GM12878 (cell line): Measurements from ENCODE around the gene RYK. TPM values are rescaled to one million over a fixed set of nuclear protein-coding genes. Genes with fewer than 3 reads are reported as not detected.

Source experiments
- ATAC-seq: fragments of 200-7000 bp; cut with Tn5 transposase; 3 replicates; pipeline ENCODE4 v1.9.1; 2020; ENCODE audit warnings: mild to moderate bottlenecking, moderate library complexity
- BruUV-seq: library from RNA; stranded (reverse); fragments of 400-500 nt; replicated peaks from 2 replicates; lab custom pipeline; 2021; lab: Mats Ljungman, UMichigan
- CTCF ChIA-PET: fragments of 300-600 bp; sonication (Branson Sonifier 250); formaldehyde crosslinking; extraction: SDS; loops from one replicate; lab custom pipeline; 2021; ENCODE audit warnings: inconsistent platforms; lab: Yijun Ruan, JAX
- POLR2A ChIA-PET: fragments of 350-600 bp; formaldehyde crosslinking; extraction: SDS; loops from one replicate; lab custom pipeline; 2021; ENCODE audit warnings: inconsistent platforms; lab: Charles Lee
- RAD21 ChIA-PET: fragments of 300-600 bp; sonication (Branson Sonifier 250); formaldehyde crosslinking; loops from one replicate; lab custom pipeline; 2023; ENCODE audit warnings: antibody characterized with exemption; ENCODE audit not compliant: unreplicated experiment; lab: Charles Lee
- SMC1A ChIA-PET: fragments of 300-600 bp; sonication (Branson Sonifier 250); formaldehyde crosslinking; loops from one replicate; lab custom pipeline; 2023; ENCODE audit not compliant: unreplicated experiment, uncharacterized antibody; lab: Charles Lee
- DNase-seq: peaks from one replicate; pipeline ENCODE4 v3.0.0-alpha.2; 2011; ENCODE audit warnings: low read depth, low spot score
- FAIRE-seq: peaks from 3 replicates; lab custom pipeline; 2011; peaks lifted over from hg19 to GRCh38; lab: Jason Lieb, UNC
- H2AFZ ChIP-seq: 2 replicates; pipeline ENCODE4 v1.6.0; 2011; ENCODE audit warnings: low read depth, low read length, control low read depth; ENCODE audit not compliant: control insufficient read depth
- H3K27ac ChIP-seq: 2 replicates; pipeline ENCODE4 v1.5.1; 2011; ENCODE audit warnings: control low read depth; ENCODE audit not compliant: control insufficient read depth, insufficient read depth
- H3K27me3 ChIP-seq, 2 experiments: replicated peaks in 1 of 2; 2 replicates each; pipeline versions ENCODE4 v1.6.0 to v1.6.1; 2011; ENCODE audit warnings: low read length in 1 of 2; ENCODE audit not compliant: control insufficient read depth in 2 of 2, insufficient read depth in 2 of 2
- H3K36me3 ChIP-seq, 2 experiments: 2 replicates each; pipeline ENCODE4 v1.5.1; 2011; ENCODE audit warnings: low read length in 1 of 2; ENCODE audit not compliant: control insufficient read depth in 2 of 2, insufficient read depth in 2 of 2
- H3K4me1 ChIP-seq: 2 replicates; pipeline ENCODE4 v1.6.1; 2011; ENCODE audit warnings: mild to moderate bottlenecking, low read length, moderate library complexity, mixed read lengths; ENCODE audit not compliant: control insufficient read depth, insufficient read depth
- H3K4me2 ChIP-seq: 2 replicates; pipeline ENCODE4 v1.6.0; 2011; ENCODE audit warnings: control low read depth; ENCODE audit not compliant: control insufficient read depth, insufficient read depth
- H3K4me3 ChIP-seq: fragments of 200-600 bp; sonication (generic); 2 replicates; pipeline ENCODE4 v1.5.1; 2016
- H3K79me2 ChIP-seq: 2 replicates; pipeline ENCODE4 v1.6.0; 2011; ENCODE audit warnings: low read length; ENCODE audit not compliant: control insufficient read depth, insufficient read depth
- H3K9ac ChIP-seq: 2 replicates; pipeline ENCODE4 v1.8.0; 2011; ENCODE audit warnings: low read length, control low read depth, mixed read lengths; ENCODE audit not compliant: control insufficient read depth, insufficient read depth
- H3K9me3 ChIP-seq: replicated peaks from 3 replicates; pipeline ENCODE4 v1.5.1; 2011; ENCODE audit warnings: mild to moderate bottlenecking, low read length; ENCODE audit not compliant: control insufficient read depth, insufficient read depth
- H4K20me1 ChIP-seq: 2 replicates; pipeline ENCODE4 v1.6.0; 2011; ENCODE audit not compliant: control insufficient read depth, insufficient read depth
- BRCA1 ChIP-seq: IDR thresholded peaks from 2 replicates; pipeline ENCODE4 v1.6.1; 2011; ENCODE audit warnings: low read depth, low read length, improper control_type of control experiment
- CBX5 ChIP-seq: sonication (generic); IDR thresholded peaks from 2 replicates; pipeline ENCODE4 v1.6.1; 2016; ENCODE audit warnings: low read depth, moderate library complexity, mild to moderate bottlenecking, inconsistent platforms
- KAT2A ChIP-seq: conservative IDR thresholded peaks from 2 replicates; pipeline ENCODE4 v1.6.1; 2011; ENCODE audit warnings: low read depth, low read length; ENCODE audit not compliant: control insufficient read depth
- MYB ChIP-seq: fragments of 150-350 bp; IDR thresholded peaks from 2 replicates; pipeline ENCODE4 v1.6.1; 2014; ENCODE audit warnings: mild to moderate bottlenecking, low read depth, low read length, borderline replicate concordance
- NBN ChIP-seq: fragments of 450-650 bp; IDR thresholded peaks from 2 replicates; pipeline ENCODE4 v1.6.1; 2016
- NR2C1 ChIP-seq: fragments of 450-650 bp; IDR thresholded peaks from 2 replicates; pipeline ENCODE4 v1.6.1; 2017; ENCODE audit warnings: antibody characterized with exemption, mild to moderate bottlenecking, moderate library complexity
- PAX8 ChIP-seq: fragments of 450-650 bp; IDR thresholded peaks from 2 replicates; pipeline ENCODE4 v1.6.1; 2017; ENCODE audit warnings: mild to moderate bottlenecking, moderate library complexity
- RELA ChIP-seq: fragments of 450-650 bp; IDR thresholded peaks from 2 replicates; pipeline ENCODE4 v1.8.0; 2014; ENCODE audit warnings: borderline replicate concordance; ENCODE audit not compliant: partially characterized antibody
- RUNX3 ChIP-seq: IDR thresholded peaks from 2 replicates; pipeline ENCODE4 v1.6.1; 2012; ENCODE audit warnings: low read length, inconsistent platforms
- SREBF2 ChIP-seq: IDR thresholded peaks from 2 replicates; pipeline ENCODE4 v1.6.1; 2012; ENCODE audit warnings: mild to moderate bottlenecking, low read length
- STAT1 ChIP-seq: fragments of 450-650 bp; conservative IDR thresholded peaks from 2 replicates; pipeline ENCODE4 v1.6.1; 2014; ENCODE audit warnings: antibody characterized with exemption, mild to moderate bottlenecking
- ZBTB33 ChIP-seq: fragments of 450-650 bp; IDR thresholded peaks from 2 replicates; pipeline ENCODE4 v1.6.1; 2017; ENCODE audit warnings: mild to moderate bottlenecking
- WGBS: methylation state at CpG from one replicate; pipeline ENCODE4 v1.1.6; 2016; ENCODE audit warnings: low lambda C conversion rate; ENCODE audit not compliant: insufficient replicate concordance, insufficient coverage; ENCODE audit errors: missing lambda C conversion rate; 5-methylcytosine and 5-hydroxymethylcytosine counted together
- in situ Hi-C: fragments of 300-500 bp; cut with MboI; formaldehyde crosslinking; loops from 9 replicates; pipeline ENCODE4 v1.14.3; 2018; ENCODE audit warnings: mixed read lengths
- intact Hi-C: fragments of 100-400 bp; cut with micrococcal nuclease; formaldehyde crosslinking; loops from one replicate; pipeline ENCODE4 v1.14.2; 2022; ENCODE audit not compliant: unreplicated experiment
- polyA plus RNA-seq, 11 experiments: library from polyadenylated mRNA; depleted of rRNA in 4 of 11; unstranded in 6 of 11; stranded (reverse) in 5 of 11; fragments of >200 nt; fragmentation: Nextera tagmentation in 4 of 11; fragmentation: Illumina TruSeq in 1 of 11; extraction: Ambion mirVana in 4 of 11; extraction: Trizol in 1 of 11; gene quantifications; 1 replicate in 1 of 11; 2 replicates in 10 of 11; pipeline versions ENCODE4 v1.2.1 to v1.2.3, GENCODE V29; 2011 to 2016; ENCODE audit warnings: inconsistent platforms in 2 of 11, missing spikeins in 2 of 11, low read depth in 1 of 11
- total RNA-seq, 4 experiments: library from RNA; depleted of rRNA in 3 of 4; stranded (reverse); fragments of >200 nt in 3 of 4; fragmentation: Illumina TruSeq in 1 of 4; extraction: Trizol in 1 of 4; gene quantifications; 2 replicates each; pipeline versions ENCODE4 v1.2.1 to v1.2.3, GENCODE V29; 2013 to 2021
- TF ChIP-seq, protein P1 (sequence below): fragments of 450-650 bp; conservative IDR thresholded peaks from 2 replicates; pipeline ENCODE4 v1.6.1; 2017; ENCODE audit warnings: mild to moderate bottlenecking, moderate library complexity

Gene RYK
- total and polyA plus RNA-seq, 10 of the 15 experiments (the other 5 are each of a cell fraction or from before 2014, with no cell fraction given), result 2.0 to 25.1 (median 11.1) TPM

DNA sequence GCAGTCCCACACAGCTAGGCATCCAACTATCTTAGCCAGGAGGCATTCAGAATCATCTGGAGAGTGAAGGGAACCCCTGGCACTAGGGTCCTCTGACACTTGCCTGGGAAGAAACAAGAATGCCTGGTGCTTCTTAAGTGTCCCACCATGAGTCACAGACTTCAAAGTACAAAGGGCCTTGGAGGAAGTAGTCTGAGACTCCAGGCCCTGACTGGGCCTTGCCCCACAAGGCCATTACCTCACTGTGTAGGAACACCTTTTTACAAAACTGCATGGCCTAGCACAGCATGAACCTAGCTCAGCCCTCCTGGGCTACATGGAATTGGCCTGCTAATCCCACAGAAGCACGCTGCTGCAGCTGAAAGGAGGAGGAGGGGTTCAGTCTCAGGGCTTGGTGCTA, 116.4 kb downstream of the RYK start:
- POLR2A ChIA-PET, result no interaction called here
- in situ Hi-C loops, result no loop called here

More for the DNA sequence above, 116.4 kb downstream of the RYK start:
- no peaks in the 10 kb centered on the region for H4K20me1 ChIP-seq
- H2AFZ ChIP-seq, result no peak overlapping the region
- ATAC-seq (no peak), DNase-seq (no peak), FAIRE-seq (no peak)
- H3K9me3 ChIP-seq, result no peaks in the 10 kb centered on the region; the same call in 2 of the 3 replicates
- no TSS peak for BruUV-seq
- H3K4me1 ChIP-seq, result no peaks in the 10 kb centered on the region
- H3K27ac ChIP-seq, result no peak overlapping the region
- 0% methylated on average over 1 of the region's 1 CpG for WGBS
- no peak overlapping the region for H3K4me2 ChIP-seq
- SMC1A ChIA-PET, result no interaction called here
- no peaks in the 10 kb centered on the region for H3K79me2 ChIP-seq
- no peak overlapping the region for H3K4me3 ChIP-seq
- RAD21 ChIA-PET, result no interaction called here
- intact Hi-C loops, result no loop called here
- H3K9ac ChIP-seq, result no peak overlapping the region
- H3K27me3 ChIP-seq, result no peaks in the 10 kb centered on the region
- CTCF ChIA-PET, result no interaction called here
- TF ChIP-seq NBN (no peak), BRCA1 (no peak), KAT2A (no peak), MYB (no peak), RELA (no peak), CBX5 (no peak), STAT1 (no peak), NR2C1 (no peak), ZBTB33 (no peak), RUNX3 (no peak), SREBF2 (no peak), PAX8 (no peak)
- TF ChIP-seq, protein P1, sequence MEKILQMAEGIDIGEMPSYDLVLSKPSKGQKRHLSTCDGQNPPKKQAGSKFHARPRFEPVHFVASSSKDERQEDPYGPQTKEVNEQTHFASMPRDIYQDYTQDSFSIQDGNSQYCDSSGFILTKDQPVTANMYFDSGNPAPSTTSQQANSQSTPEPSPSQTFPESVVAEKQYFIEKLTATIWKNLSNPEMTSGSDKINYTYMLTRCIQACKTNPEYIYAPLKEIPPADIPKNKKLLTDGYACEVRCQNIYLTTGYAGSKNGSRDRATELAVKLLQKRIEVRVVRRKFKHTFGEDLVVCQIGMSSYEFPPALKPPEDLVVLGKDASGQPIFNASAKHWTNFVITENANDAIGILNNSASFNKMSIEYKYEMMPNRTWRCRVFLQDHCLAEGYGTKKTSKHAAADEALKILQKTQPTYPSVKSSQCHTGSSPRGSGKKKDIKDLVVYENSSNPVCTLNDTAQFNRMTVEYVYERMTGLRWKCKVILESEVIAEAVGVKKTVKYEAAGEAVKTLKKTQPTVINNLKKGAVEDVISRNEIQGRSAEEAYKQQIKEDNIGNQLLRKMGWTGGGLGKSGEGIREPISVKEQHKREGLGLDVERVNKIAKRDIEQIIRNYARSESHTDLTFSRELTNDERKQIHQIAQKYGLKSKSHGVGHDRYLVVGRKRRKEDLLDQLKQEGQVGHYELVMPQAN, result no peak
- H3K36me3 ChIP-seq, result no peaks in the 10 kb centered on the region
